ENCODE results near the gene EDN1. TPM values are rescaled to one million over a fixed set of nuclear protein-coding genes. Genes with fewer than 3 reads are reported as not detected.

Gene EDN1
- total RNA-seq, 1 donor from 2014 or later, result 0.29 TPM

GRCh38 chr6:12344961-12345693, 55.0 kb downstream of the EDN1 start:
- no peak for DNase-seq (ENCODE audit: low read depth)

GRCh38 chr6:12345694-12346058, 55.5 kb downstream of the EDN1 start:
- DNase-seq (ENCODE audit: low read depth), result no peak
